GM12891 (cell line): ENCODE results near the gene CHMP1B. TPM values are rescaled to one million over a fixed set of nuclear protein-coding genes. Genes with fewer than 3 reads are reported as not detected.

Experiments
- DNase-seq: peaks from one replicate; pipeline ENCODE4 v3.0.0; 2011; ENCODE audit warnings: low spot score; ENCODE audit not compliant: insufficient read length
- FAIRE-seq: peaks from 2 replicates; lab custom pipeline; 2011; peaks lifted over from hg19 to GRCh38; lab: Jason Lieb, UNC
- PAX5 ChIP-seq: IDR thresholded peaks from 2 replicates; pipeline ENCODE4 v1.6.1; 2011; ENCODE audit warnings: low read length, moderate library complexity, mild to moderate bottlenecking; ENCODE audit not compliant: insufficient read depth, severe bottlenecking
- POLR2A ChIP-seq: IDR thresholded peaks from 2 replicates; pipeline ENCODE4 v1.6.1; 2011; ENCODE audit warnings: low read depth, low read length, control low read depth
- POLR2AphosphoS5 ChIP-seq: IDR thresholded peaks from 2 replicates; pipeline ENCODE4 v1.6.1; 2011; ENCODE audit warnings: low read depth, low read length, control low read depth
- POU2F2 ChIP-seq: IDR thresholded peaks from 2 replicates; pipeline ENCODE4 v1.6.1; 2011; ENCODE audit warnings: low read depth, mild to moderate bottlenecking, control low read depth, low read length, moderate library complexity
- SPI1 ChIP-seq: IDR thresholded peaks from 2 replicates; pipeline ENCODE4 v1.6.1; 2011; ENCODE audit warnings: low read depth, low read length, control low read depth
- TAF1 ChIP-seq: IDR thresholded peaks from 2 replicates; pipeline ENCODE4 v1.6.1; 2011; ENCODE audit warnings: low read depth, low read length, control low read depth
- polyA plus RNA-seq: library from polyadenylated mRNA; unstranded; fragments of >200 nt; gene quantifications from one replicate; pipeline ENCODE4 v1.2.1, GENCODE V29; 2012; ENCODE audit warnings: low read depth, missing spikeins, inconsistent platforms; ENCODE audit not compliant: missing spikeins

The CHMP1B gene, protein sequence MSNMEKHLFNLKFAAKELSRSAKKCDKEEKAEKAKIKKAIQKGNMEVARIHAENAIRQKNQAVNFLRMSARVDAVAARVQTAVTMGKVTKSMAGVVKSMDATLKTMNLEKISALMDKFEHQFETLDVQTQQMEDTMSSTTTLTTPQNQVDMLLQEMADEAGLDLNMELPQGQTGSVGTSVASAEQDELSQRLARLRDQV
- polyA plus RNA-seq = 16.2 TPM

DNA sequence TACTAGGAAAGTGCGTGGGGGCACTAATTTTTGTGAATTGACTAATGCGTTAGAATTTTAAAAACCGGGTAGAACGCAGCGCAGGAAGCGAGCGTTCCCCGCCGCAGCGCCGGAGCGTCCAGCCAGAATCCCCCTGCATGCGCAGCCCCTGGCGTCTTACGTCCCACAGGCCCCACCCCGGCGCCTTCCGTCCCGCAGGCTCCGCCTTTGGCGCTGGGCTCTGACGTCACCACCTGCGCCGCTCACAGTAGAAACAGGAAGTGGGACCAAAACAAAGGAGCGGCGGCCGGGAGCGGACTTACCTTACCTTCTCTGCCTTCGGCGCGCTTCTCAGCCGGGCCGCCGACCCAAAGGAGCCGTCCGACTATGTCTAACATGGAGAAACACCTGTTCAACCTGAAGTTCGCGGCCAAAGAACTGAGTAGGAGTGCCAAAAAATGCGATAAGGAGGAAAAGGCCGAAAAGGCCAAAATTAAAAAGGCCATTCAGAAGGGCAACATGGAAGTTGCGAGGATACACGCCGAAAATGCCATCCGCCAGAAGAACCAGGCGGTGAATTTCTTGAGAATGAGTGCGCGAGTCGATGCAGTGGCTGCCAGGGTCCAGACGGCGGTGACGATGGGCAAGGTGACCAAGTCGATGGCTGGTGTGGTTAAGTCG lies at the start of gene CHMP1B:
Gene CHMP1B, plus strand, starts transcription at position 268 of the 660 bp plus-strand sequence. Its CDS starts 99 bp downstream, at position 367.
- DNase-seq = peak; percentile 86
- TF ChIP-seq PAX5 (no peak), SPI1 (peak; percentile 95), POLR2A (peak; percentile 87), POU2F2 (no peak; the same call in none of the 2 replicates), TAF1 (peak; percentile 95), POLR2AphosphoS5 (peak; percentile 90)
- FAIRE-seq = peak; percentile 95

DNA sequence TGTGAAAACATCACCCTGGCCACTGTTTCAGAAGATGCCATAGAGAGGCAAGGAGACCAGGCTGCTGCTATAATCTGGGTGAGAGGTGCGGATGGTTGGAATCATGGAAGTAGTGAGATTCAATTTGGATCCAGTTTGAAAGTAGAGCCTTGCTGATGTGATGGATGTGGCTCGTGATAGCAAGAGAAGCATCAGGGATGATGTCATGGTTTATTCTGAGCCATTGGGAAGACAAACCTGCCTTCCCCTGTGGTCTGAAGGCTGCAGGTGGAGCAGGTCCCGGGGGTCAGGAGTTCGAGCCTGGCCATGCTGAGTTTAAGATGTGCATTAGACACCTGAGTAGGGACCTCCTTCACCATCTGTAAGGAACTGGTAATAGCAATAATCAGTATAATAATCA lies 49.6 kb upstream of the CHMP1B start:
- DNase-seq = no peak
- FAIRE-seq = no peak
- TF ChIP-seq POU2F2 = no peak
- TF ChIP-seq PAX5 = no peak
- no peak for TF ChIP-seq SPI1
- no peak for TF ChIP-seq POLR2AphosphoS5
- no peak for TF ChIP-seq POLR2A
- no peak for TF ChIP-seq TAF1

- FAIRE-seq = no peak
Measured at GRCh38 chr18:11802158-11802557, 49.1 kb upstream of the CHMP1B start.

GRCh38 chr18:11802586-11802985 lies 48.6 kb upstream of the CHMP1B start:
- no peak for DNase-seq
- FAIRE-seq = no peak
- TF ChIP-seq POLR2AphosphoS5 = no peak
- no peak for TF ChIP-seq POU2F2
- no peak for TF ChIP-seq SPI1
- no peak for TF ChIP-seq PAX5
- TF ChIP-seq POLR2A = no peak
- TF ChIP-seq TAF1 = no peak

More at GRCh38 chr18:11802158-11802557, 49.1 kb upstream of the CHMP1B start:
- no peak for DNase-seq
- no peak for TF ChIP-seq POLR2AphosphoS5
- no peak for TF ChIP-seq SPI1
- TF ChIP-seq PAX5 = no peak
- no peak for TF ChIP-seq POU2F2
- TF ChIP-seq TAF1 = no peak
- no peak for TF ChIP-seq POLR2A

GRCh38 chr18:11807233-11807632 lies 44.0 kb upstream of the CHMP1B start:
- no peak for DNase-seq
- no peak for FAIRE-seq

DNA sequence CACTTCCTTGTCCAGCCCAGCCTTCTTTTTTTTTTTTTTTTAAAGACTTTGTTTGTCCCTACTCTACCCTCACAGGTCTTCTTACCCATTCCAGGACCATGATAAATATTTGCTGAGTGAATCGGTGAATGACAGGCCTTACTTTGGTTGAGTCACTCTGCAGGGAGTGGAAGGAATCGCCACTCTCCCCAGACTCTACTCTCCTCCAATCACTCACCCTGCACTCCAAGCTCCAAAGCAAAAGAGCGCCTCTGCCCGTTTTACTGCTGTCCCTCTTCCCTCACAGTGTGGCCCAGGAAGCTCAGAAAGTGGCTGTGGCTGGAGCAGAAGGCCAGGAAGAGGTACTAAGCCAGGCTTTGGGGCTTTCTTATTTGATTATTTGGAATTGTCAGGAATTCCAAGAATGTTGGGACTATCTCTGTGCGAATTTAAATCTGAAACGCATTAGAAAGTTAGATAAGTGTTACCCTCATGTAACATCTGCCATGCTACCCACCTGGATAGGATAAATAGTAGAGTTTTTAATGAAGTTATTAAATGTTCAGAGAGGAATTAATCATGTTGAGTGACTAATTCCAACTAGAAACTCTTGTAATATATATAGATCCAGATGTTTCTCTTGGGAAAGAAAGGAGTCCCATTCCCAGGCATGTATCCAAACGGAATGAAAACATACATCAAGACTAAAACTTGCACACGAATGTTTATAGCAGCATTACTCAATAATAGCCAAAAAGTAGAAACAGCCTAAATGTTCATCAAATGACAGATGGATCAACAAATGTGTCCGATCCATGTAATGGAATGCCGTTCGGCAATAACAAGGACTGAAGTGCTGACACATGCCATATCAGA lies 43.0 kb upstream of the CHMP1B start:
- TF ChIP-seq POLR2A (no peak), POLR2AphosphoS5 (no peak), TAF1 (no peak), PAX5 (no peak), POU2F2 (no peak), SPI1 (no peak)
- DNase-seq = no peak
- no peak for FAIRE-seq

More at GRCh38 chr18:11807233-11807632, 44.0 kb upstream of the CHMP1B start:
- TF ChIP-seq SPI1 = no peak
- TF ChIP-seq POLR2A = no peak
- TF ChIP-seq POU2F2 = no peak
- no peak for TF ChIP-seq PAX5
- TF ChIP-seq POLR2AphosphoS5 = no peak
- TF ChIP-seq TAF1 = no peak

GRCh38 chr18:11809895-11810294 lies 41.3 kb upstream of the CHMP1B start:
- DNase-seq (no peak), FAIRE-seq (no peak)
- no peak for TF ChIP-seq TAF1

DNA sequence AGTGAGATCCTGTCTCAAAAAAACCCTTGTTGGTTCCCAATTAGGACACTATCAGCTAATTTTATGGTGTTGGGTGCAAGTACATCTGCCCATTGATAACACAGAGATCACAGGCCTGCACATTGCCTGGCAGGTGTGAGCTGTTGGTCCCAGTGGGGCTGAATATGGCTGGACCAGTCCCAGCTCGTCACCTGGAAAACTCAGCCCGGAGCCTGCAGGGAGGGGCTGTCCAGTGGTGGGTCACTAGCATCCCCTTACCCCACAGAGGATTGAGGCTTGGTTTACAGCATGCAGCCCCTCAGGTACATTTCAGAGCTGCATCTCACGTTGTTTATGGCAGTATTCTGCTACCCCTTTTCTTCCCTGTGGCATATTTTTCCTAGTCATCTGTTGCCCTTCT lies 40.8 kb upstream of the CHMP1B start:
- no peak for FAIRE-seq
- no peak for DNase-seq
- TF ChIP-seq TAF1 (no peak), PAX5 (no peak), SPI1 (no peak), POLR2AphosphoS5 (no peak), POU2F2 (no peak), POLR2A (no peak)

DNA sequence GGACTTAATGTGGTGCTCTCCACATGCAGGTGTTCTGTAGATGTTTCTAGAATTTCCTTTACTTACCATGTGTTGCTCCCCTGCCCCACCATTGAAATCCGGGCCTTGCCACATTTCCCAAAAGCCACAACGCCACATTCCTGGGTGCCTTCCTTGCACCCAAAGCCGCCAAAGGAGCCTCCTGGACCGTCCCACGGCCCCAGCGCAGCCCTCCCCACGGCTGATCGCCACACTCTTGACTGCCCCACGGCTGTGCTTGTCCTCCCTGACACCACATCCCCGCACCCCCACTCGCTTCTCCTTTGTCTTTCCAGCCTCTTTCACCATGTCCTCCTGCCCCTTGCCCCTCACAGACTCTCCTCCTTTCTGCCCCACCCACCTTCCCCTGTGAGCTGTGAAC lies 40.2 kb upstream of the CHMP1B start:
- no peak for TF ChIP-seq POU2F2
- TF ChIP-seq POLR2AphosphoS5 = no peak
- TF ChIP-seq TAF1 = no peak
- TF ChIP-seq SPI1 = no peak
- TF ChIP-seq POLR2A = no peak
- no peak for TF ChIP-seq PAX5
- FAIRE-seq (no peak), DNase-seq (no peak)
